Stimulated activated naive CD8-positive, alpha-beta T cell treated with anti-CD3 and anti-CD28 coated beads, Interleukin-15, Interleukin-2, amounts not matched to agents 100 ng/mL and 50 ng/mL, for 24 hours (primary cell): ENCODE results near the gene CDH13.

Source experiments
- H3K27ac Mint-ChIP-seq: one replicate; pipeline ENCODE4 v1.8.0; 2021; ENCODE audit warnings: mild to moderate bottlenecking, mixed read lengths
- H3K27me3 Mint-ChIP-seq: one replicate; pipeline ENCODE4 v1.8.0; 2021; ENCODE audit warnings: mixed read lengths
- H3K36me3 Mint-ChIP-seq: one replicate; pipeline ENCODE4 v1.8.0; 2021; ENCODE audit warnings: low read depth, mixed read lengths
- H3K4me1 Mint-ChIP-seq: one replicate; pipeline ENCODE4 v1.8.0; 2021; ENCODE audit warnings: low read depth, mixed read lengths
- H3K4me3 Mint-ChIP-seq: one replicate; pipeline ENCODE4 v1.8.0; 2021; ENCODE audit warnings: mild to moderate bottlenecking, mixed read lengths
- H3K9me3 Mint-ChIP-seq: one replicate; pipeline ENCODE4 v1.8.0; 2021; ENCODE audit warnings: mixed read lengths

CDH13 gene

GRCh38 chr16:82653550-82654511 is 27.1 kb downstream of the CDH13 start:
- H3K4me1 Mint-ChIP-seq: peaks cover 84% of the 10 kb centered on the region
- no peaks in the 10 kb centered on the region for H3K27me3 Mint-ChIP-seq
- peak overlapping the region; percentile 63 for H3K4me3 Mint-ChIP-seq
- H3K27ac Mint-ChIP-seq: peak overlapping the region; percentile 91
- H3K9me3 Mint-ChIP-seq: no peaks in the 10 kb centered on the region
- H3K36me3 Mint-ChIP-seq: no peaks in the 10 kb centered on the region

- Mint-ChIP-seq H3K4me3 (peak overlapping the region; percentile 56), H3K9me3 (no peaks in the 10 kb centered on the region), H3K36me3 (no peaks in the 10 kb centered on the region), H3K27ac (peak overlapping the region; percentile 86), H3K27me3 (no peaks in the 10 kb centered on the region), H3K4me1 (peaks cover 90% of the 10 kb centered on the region)
Observed at GRCh38 chr16:82655072-82655714, 28.4 kb downstream of the CDH13 start.

GRCh38 chr16:82655720-82656490 is 29.1 kb downstream of the CDH13 start:
- Mint-ChIP-seq H3K36me3 (no peaks in the 10 kb centered on the region), H3K27me3 (no peaks in the 10 kb centered on the region), H3K4me1 (peaks cover 88% of the 10 kb centered on the region)

GRCh38 chr16:82657239-82657638 is 30.5 kb downstream of the CDH13 start:
- no peaks in the 10 kb centered on the region for H3K9me3 Mint-ChIP-seq
- H3K4me1 Mint-ChIP-seq: peaks cover 75% of the 10 kb centered on the region
- no peak overlapping the region for H3K27ac Mint-ChIP-seq
- H3K4me3 Mint-ChIP-seq: no peak overlapping the region
- H3K36me3 Mint-ChIP-seq: no peaks in the 10 kb centered on the region
- no peaks in the 10 kb centered on the region for H3K27me3 Mint-ChIP-seq

More at GRCh38 chr16:82655720-82656490, 29.1 kb downstream of the CDH13 start:
- no peaks in the 10 kb centered on the region for H3K9me3 Mint-ChIP-seq
- peak overlapping the region; percentile 57 for H3K27ac Mint-ChIP-seq
- no peak overlapping the region for H3K4me3 Mint-ChIP-seq

GRCh38 chr16:82657786-82658185 is 31.0 kb downstream of the CDH13 start:
- Mint-ChIP-seq H3K4me3 (no peak overlapping the region), H3K36me3 (no peaks in the 10 kb centered on the region), H3K27me3 (no peaks in the 10 kb centered on the region), H3K4me1 (peaks cover 69% of the 10 kb centered on the region), H3K27ac (no peak overlapping the region), H3K9me3 (no peaks in the 10 kb centered on the region)

- Mint-ChIP-seq H3K27ac (no peak overlapping the region), H3K27me3 (peaks cover 3% of the 10 kb centered on the region), H3K4me3 (no peak overlapping the region), H3K4me1 (peaks cover 59% of the 10 kb centered on the region), H3K36me3 (no peaks in the 10 kb centered on the region), H3K9me3 (no peaks in the 10 kb centered on the region)
Observed at GRCh38 chr16:82658796-82659195, 32.0 kb downstream of the CDH13 start.

GRCh38 chr16:82660075-82660645 is 33.4 kb downstream of the CDH13 start:
- H3K27me3 Mint-ChIP-seq: peaks cover 4% of the 10 kb centered on the region
- peak overlapping the region; percentile 2 for H3K4me3 Mint-ChIP-seq
- peaks cover 45% of the 10 kb centered on the region for H3K4me1 Mint-ChIP-seq
- peak overlapping the region; percentile 66 for H3K27ac Mint-ChIP-seq
- no peaks in the 10 kb centered on the region for H3K9me3 Mint-ChIP-seq
- H3K36me3 Mint-ChIP-seq: no peaks in the 10 kb centered on the region

GRCh38 chr16:82660966-82661365 is 34.2 kb downstream of the CDH13 start:
- H3K4me1 Mint-ChIP-seq: peaks cover 37% of the 10 kb centered on the region
- H3K27me3 Mint-ChIP-seq: peaks cover 4% of the 10 kb centered on the region
- H3K36me3 Mint-ChIP-seq: no peaks in the 10 kb centered on the region
- no peaks in the 10 kb centered on the region for H3K9me3 Mint-ChIP-seq
- no peak overlapping the region for H3K27ac Mint-ChIP-seq
- no peak overlapping the region for H3K4me3 Mint-ChIP-seq

- no peaks in the 10 kb centered on the region for H3K36me3 Mint-ChIP-seq
- H3K4me3 Mint-ChIP-seq: no peak overlapping the region
- H3K27ac Mint-ChIP-seq: no peak overlapping the region
- peaks cover 4% of the 10 kb centered on the region for H3K27me3 Mint-ChIP-seq
- H3K4me1 Mint-ChIP-seq: peaks cover 13% of the 10 kb centered on the region
- H3K9me3 Mint-ChIP-seq: no peaks in the 10 kb centered on the region
Observed at GRCh38 chr16:82664181-82664580, 37.4 kb downstream of the CDH13 start.

- Mint-ChIP-seq H3K9me3 (no peaks in the 10 kb centered on the region), H3K4me1 (peaks cover 5% of the 10 kb centered on the region), H3K27me3 (peaks cover 4% of the 10 kb centered on the region), H3K4me3 (no peak overlapping the region), H3K27ac (no peak overlapping the region), H3K36me3 (no peaks in the 10 kb centered on the region)
Observed at GRCh38 chr16:82665025-82665424, 38.3 kb downstream of the CDH13 start.

- H3K27me3 Mint-ChIP-seq: peaks cover 4% of the 10 kb centered on the region
- H3K4me1 Mint-ChIP-seq: no peaks in the 10 kb centered on the region
- no peaks in the 10 kb centered on the region for H3K9me3 Mint-ChIP-seq
- no peak overlapping the region for H3K27ac Mint-ChIP-seq
- H3K4me3 Mint-ChIP-seq: no peak overlapping the region
- no peaks in the 10 kb centered on the region for H3K36me3 Mint-ChIP-seq
Observed at GRCh38 chr16:82667437-82667836, 40.7 kb downstream of the CDH13 start.

GRCh38 chr16:82668094-82668493 is 41.3 kb downstream of the CDH13 start:
- H3K27me3 Mint-ChIP-seq: peaks cover 4% of the 10 kb centered on the region
- H3K9me3 Mint-ChIP-seq: no peaks in the 10 kb centered on the region
- no peak overlapping the region for H3K4me3 Mint-ChIP-seq
- H3K4me1 Mint-ChIP-seq: no peaks in the 10 kb centered on the region
- H3K36me3 Mint-ChIP-seq: no peaks in the 10 kb centered on the region
- H3K27ac Mint-ChIP-seq: no peak overlapping the region

- Mint-ChIP-seq H3K4me1 (no peaks in the 10 kb centered on the region), H3K27me3 (no peaks in the 10 kb centered on the region), H3K36me3 (no peaks in the 10 kb centered on the region), H3K4me3 (no peak overlapping the region), H3K9me3 (no peaks in the 10 kb centered on the region), H3K27ac (no peak overlapping the region)
Observed at GRCh38 chr16:82671741-82672140, 45.0 kb downstream of the CDH13 start.

- Mint-ChIP-seq H3K27ac (no peak overlapping the region), H3K9me3 (no peaks in the 10 kb centered on the region), H3K4me1 (no peaks in the 10 kb centered on the region), H3K36me3 (no peaks in the 10 kb centered on the region), H3K4me3 (no peak overlapping the region), H3K27me3 (no peaks in the 10 kb centered on the region)
Observed at GRCh38 chr16:82672676-82673075, 45.9 kb downstream of the CDH13 start.
